ENCODE results near the gene PPA1. TPM values are rescaled to one million over a fixed set of nuclear protein-coding genes. Genes with fewer than 3 reads are reported as not detected.

PPA1 gene
- total RNA-seq, 2 donors from 2014 or later, result 48.0 to 69.2 TPM

- no peaks in the 10 kb centered on the region for H3K9me3 ChIP-seq
- peaks cover 0 to 38% of the 10 kb centered on the region in 2 donors for H3K4me1 ChIP-seq
- TF ChIP-seq CTCF (IDR thresholded peaks at IDR 0.05), result no peak
- no peak for DNase-seq (ENCODE audit: low spot score)
- H3K27me3 ChIP-seq, result no peaks in the 10 kb centered on the region
- no peak overlapping the region for H3K27ac ChIP-seq
- peaks cover 14% of the 10 kb centered on the region for H3K36me3 ChIP-seq
- peak overlapping the region; percentile 74 to 80 for H3K4me3 ChIP-seq
Observed at GRCh38 chr10:70169011-70169410, 64.2 kb downstream of the PPA1 start.

GRCh38 chr10:70167246-70167645 lies 66.0 kb downstream of the PPA1 start:
- H3K36me3 ChIP-seq, result peaks cover 14% of the 10 kb centered on the region
- H3K4me1 ChIP-seq, result peaks cover 0 to 52% of the 10 kb centered on the region in 2 donors
- no peak for DNase-seq (ENCODE audit: low spot score)
- no peaks in the 10 kb centered on the region for H3K27me3 ChIP-seq
- H3K4me3 ChIP-seq, result no peak overlapping the region
- TF ChIP-seq CTCF (IDR thresholded peaks at IDR 0.05), result no peak
- no peak overlapping the region for H3K27ac ChIP-seq
- no peaks in the 10 kb centered on the region for H3K9me3 ChIP-seq

GRCh38 chr10:70166394-70166793 lies 66.8 kb downstream of the PPA1 start:
- H3K36me3 ChIP-seq, result peaks cover 15% of the 10 kb centered on the region
- TF ChIP-seq CTCF (IDR thresholded peaks at IDR 0.05), result no peak
- H3K4me1 ChIP-seq, result peaks cover 0 to 61% of the 10 kb centered on the region in 2 donors

DNA sequence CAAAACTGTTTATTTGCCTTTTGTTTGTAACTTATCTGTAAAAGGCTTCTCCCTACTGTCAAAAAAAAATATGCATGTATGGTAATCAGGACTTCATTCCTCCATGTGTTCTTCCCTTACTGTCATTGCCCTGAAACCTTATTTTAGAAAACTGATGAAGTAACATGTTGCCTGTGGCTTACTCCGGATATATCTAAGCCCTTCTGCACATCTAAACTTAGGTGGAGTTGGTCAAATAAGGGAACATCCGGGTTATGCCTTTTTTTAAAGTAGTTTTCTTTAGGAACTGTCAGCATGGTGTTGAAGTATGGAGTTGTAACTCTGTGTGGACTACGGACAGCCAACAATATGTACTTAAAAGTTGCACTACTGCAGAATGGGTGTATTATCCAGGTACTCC lies 69.1 kb downstream of the PPA1 start:
- TF ChIP-seq CTCF (IDR thresholded peaks at IDR 0.05), result no peak
- peaks cover 0 to 61% of the 10 kb centered on the region in 2 donors for H3K4me1 ChIP-seq
- H3K27ac ChIP-seq, result no peak overlapping the region
- no peak overlapping the region for H3K4me3 ChIP-seq
- DNase-seq (ENCODE audit: low spot score), result no peak
- no peaks in the 10 kb centered on the region for H3K9me3 ChIP-seq
- peaks cover 28% of the 10 kb centered on the region for H3K36me3 ChIP-seq
- H3K27me3 ChIP-seq, result no peaks in the 10 kb centered on the region

More at GRCh38 chr10:70166394-70166793, 66.8 kb downstream of the PPA1 start:
- H3K4me3 ChIP-seq, result no peak overlapping the region
- no peak overlapping the region for H3K27ac ChIP-seq
- DNase-seq (ENCODE audit: low spot score), result no peak
- no peaks in the 10 kb centered on the region for H3K9me3 ChIP-seq
- H3K27me3 ChIP-seq, result no peaks in the 10 kb centered on the region

GRCh38 chr10:70163448-70163847 lies 69.8 kb downstream of the PPA1 start:
- H3K27ac ChIP-seq, result no peak overlapping the region
- H3K36me3 ChIP-seq, result peaks cover 28% of the 10 kb centered on the region
- H3K4me1 ChIP-seq, result peaks cover 0 to 54% of the 10 kb centered on the region in 2 donors
- no peaks in the 10 kb centered on the region for H3K9me3 ChIP-seq
- TF ChIP-seq CTCF (IDR thresholded peaks at IDR 0.05), result no peak
- no peak overlapping the region for H3K4me3 ChIP-seq
- DNase-seq (ENCODE audit: low spot score), result no peak
- no peaks in the 10 kb centered on the region for H3K27me3 ChIP-seq

DNA sequence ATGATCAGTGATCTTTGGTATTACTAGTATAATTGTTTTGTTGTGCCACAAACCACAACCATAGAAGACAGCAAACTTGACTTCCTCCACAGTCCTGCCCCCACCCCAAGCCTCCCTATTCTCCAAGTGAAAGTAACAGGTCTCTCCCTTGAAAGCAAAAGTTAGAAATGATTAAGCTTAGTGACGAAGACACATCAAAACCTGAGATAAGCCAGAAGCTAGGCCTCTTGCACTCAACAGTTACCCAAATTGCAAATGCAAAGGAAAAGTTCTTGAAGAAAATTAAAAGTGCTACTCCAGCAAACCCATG lies 70.4 kb downstream of the PPA1 start:
- peaks cover 28% of the 10 kb centered on the region for H3K36me3 ChIP-seq
- no peak for TF ChIP-seq CTCF (IDR thresholded peaks at IDR 0.05)
- H3K27ac ChIP-seq, result no peak overlapping the region
- no peaks in the 10 kb centered on the region for H3K27me3 ChIP-seq
- no peaks in the 10 kb centered on the region for H3K9me3 ChIP-seq
- no peak for DNase-seq (ENCODE audit: low spot score)
- H3K4me1 ChIP-seq, result peaks cover 0 to 52% of the 10 kb centered on the region in 2 donors
- H3K4me3 ChIP-seq, result no peak overlapping the region

Measured in right atrium auricular region (tissue), 2 donors.